Suprapubic skin (tissue), 4 donors: Measurements from ENCODE around the gene HBP1. TPM values are rescaled to one million over a fixed set of nuclear protein-coding genes. Genes with fewer than 3 reads are reported as not detected.

Source experiments
- DNase-seq, 2 donors: peaks; one replicate each; pipeline ENCODE4 v3.0.0-alpha.2; 2019; ENCODE audit warnings: low spot score in 2 of 2
- H3K27ac ChIP-seq: fragments of 200-600 bp; sonication (generic); one replicate; pipeline ENCODE4 v1.5.1; 2019
- H3K27me3 ChIP-seq: fragments of 200-600 bp; sonication (generic); one replicate; pipeline ENCODE4 v1.5.1; 2019
- H3K36me3 ChIP-seq: fragments of 200-600 bp; sonication (generic); one replicate; pipeline ENCODE4 v1.5.1; 2019
- H3K4me1 ChIP-seq: fragments of 200-600 bp; sonication (generic); one replicate; pipeline ENCODE4 v1.5.1; 2019
- H3K4me3 ChIP-seq: fragments of 200-600 bp; sonication (generic); one replicate; pipeline ENCODE4 v1.5.1; 2019; ENCODE audit warnings: mild to moderate bottlenecking
- H3K9me3 ChIP-seq: fragments of 200-600 bp; sonication (generic); one replicate; pipeline ENCODE4 v1.5.1; 2019
- CTCF ChIP-seq, 2 donors: fragments of 200-600 bp in 1 of 2; fragments of 450-650 bp in 1 of 2; sonication (generic) in 1 of 2; IDR thresholded peaks; one replicate each; pipeline ENCODE4 v1.5.1; 2016 to 2019; ENCODE audit warnings: antibody characterized with exemption in 2 of 2, mild to moderate bottlenecking in 1 of 2, moderate library complexity in 1 of 2
- EP300 ChIP-seq: sonication (generic); formaldehyde crosslinking; IDR thresholded peaks from one replicate; pipeline ENCODE4 v1.6.1; 2017; ENCODE audit warnings: antibody characterized with exemption
- POLR2A ChIP-seq, 2 donors: fragments of 450-650 bp; IDR thresholded peaks; one replicate each; pipeline ENCODE4 v1.6.1; 2017; ENCODE audit warnings: antibody characterized with exemption in 2 of 2, mild to moderate bottlenecking in 2 of 2, moderate library complexity in 2 of 2
- POLR2AphosphoS5 ChIP-seq, 3 donors: sonication (generic); formaldehyde crosslinking; IDR thresholded peaks; one replicate each; pipeline ENCODE4 v1.6.1; 2017; ENCODE audit warnings: antibody characterized with exemption in 3 of 3
- WGBS: methylation state at CpG from one replicate; pipeline ENCODE4 v1.1.5; 2018; 5-methylcytosine and 5-hydroxymethylcytosine counted together
- total RNA-seq, 4 donors: library from RNA; depleted of rRNA; stranded (reverse); fragments of >200 nt; gene quantifications; one replicate each; pipeline ENCODE4 v1.1.0, GENCODE V29; 2016

The HBP1 gene
- total RNA-seq, 4 donors from 2014 or later = 101 to 207 (median 138) TPM

GRCh38 chr7:107158028-107158427 lies 10.8 kb upstream of the HBP1 start:
- Histone ChIP-seq H3K9me3 (no peaks in the 10 kb centered on the region), H3K27me3 (no peaks in the 10 kb centered on the region), H3K36me3 (no peaks in the 10 kb centered on the region), H3K27ac (no peak overlapping the region), H3K4me3 (no peak overlapping the region), H3K4me1 (no peaks in the 10 kb centered on the region)
- WGBS = 84% methylated on average over 2 of the region's 2 CpGs
- DNase-seq = no peak
- TF ChIP-seq POLR2A (IDR thresholded peaks at IDR 0.05) (no peak), POLR2AphosphoS5 (IDR thresholded peaks at IDR 0.05) (no peak), EP300 (no peak), CTCF (IDR thresholded peaks at IDR 0.05) (no peak)

DNA sequence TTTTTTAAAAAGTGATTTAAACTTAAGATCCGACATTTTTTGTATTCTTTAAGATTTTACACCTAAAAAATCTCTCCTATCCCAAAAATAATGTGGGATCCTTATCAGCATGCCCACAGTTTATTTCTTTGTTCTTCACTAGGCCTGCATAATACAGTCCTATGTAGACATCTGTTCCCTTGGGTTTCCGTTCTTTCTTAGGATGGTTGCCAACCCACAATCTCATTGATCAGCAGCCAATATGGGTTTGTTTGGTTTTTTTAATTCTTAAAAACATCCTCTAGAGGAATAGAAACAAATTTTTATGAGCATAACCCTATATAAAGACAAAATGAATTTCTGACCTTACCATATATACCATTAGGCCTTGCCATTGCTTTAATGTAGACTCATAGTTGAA lies 8.4 kb upstream of the HBP1 start:
- Histone ChIP-seq H3K27ac (no peak overlapping the region), H3K9me3 (no peaks in the 10 kb centered on the region), H3K4me3 (no peak overlapping the region), H3K4me1 (no peaks in the 10 kb centered on the region), H3K27me3 (no peaks in the 10 kb centered on the region), H3K36me3 (no peaks in the 10 kb centered on the region)
- TF ChIP-seq CTCF (IDR thresholded peaks at IDR 0.05) (no peak), EP300 (no peak), POLR2A (IDR thresholded peaks at IDR 0.05) (no peak), POLR2AphosphoS5 (IDR thresholded peaks at IDR 0.05) (no peak)
- no peak for DNase-seq
- WGBS = 59% methylated on average over 2 of the region's 2 CpGs

- WGBS = 87% methylated on average over 3 of the region's 3 CpGs
- Histone ChIP-seq H3K4me1 (no peaks in the 10 kb centered on the region), H3K4me3 (no peak overlapping the region), H3K9me3 (no peaks in the 10 kb centered on the region), H3K36me3 (no peaks in the 10 kb centered on the region), H3K27ac (no peak overlapping the region), H3K27me3 (no peaks in the 10 kb centered on the region)
- TF ChIP-seq EP300 (no peak), CTCF (IDR thresholded peaks at IDR 0.05) (no peak), POLR2A (IDR thresholded peaks at IDR 0.05) (no peak), POLR2AphosphoS5 (IDR thresholded peaks at IDR 0.05) (no peak)
- no peak for DNase-seq
These were observed 7.4 kb upstream of the HBP1 start for GRCh38 chr7:107161415-107161814.

- H3K4me1 ChIP-seq = peaks cover 4% of the 10 kb centered on the region
- H3K27me3 ChIP-seq = no peaks in the 10 kb centered on the region
- no peak overlapping the region for H3K4me3 ChIP-seq
- no peak for DNase-seq
- TF ChIP-seq POLR2A (IDR thresholded peaks at IDR 0.05) = no peak
- no peak for TF ChIP-seq CTCF (IDR thresholded peaks at IDR 0.05)
- no peak for TF ChIP-seq POLR2AphosphoS5 (IDR thresholded peaks at IDR 0.05)
- no peak for TF ChIP-seq EP300
- H3K9me3 ChIP-seq = no peaks in the 10 kb centered on the region
- no peaks in the 10 kb centered on the region for H3K36me3 ChIP-seq
- 80% methylated on average over 5 of the region's 5 CpGs for WGBS
- H3K27ac ChIP-seq = no peak overlapping the region
These were observed 6.3 kb upstream of the HBP1 start for GRCh38 chr7:107162475-107162874.

DNA sequence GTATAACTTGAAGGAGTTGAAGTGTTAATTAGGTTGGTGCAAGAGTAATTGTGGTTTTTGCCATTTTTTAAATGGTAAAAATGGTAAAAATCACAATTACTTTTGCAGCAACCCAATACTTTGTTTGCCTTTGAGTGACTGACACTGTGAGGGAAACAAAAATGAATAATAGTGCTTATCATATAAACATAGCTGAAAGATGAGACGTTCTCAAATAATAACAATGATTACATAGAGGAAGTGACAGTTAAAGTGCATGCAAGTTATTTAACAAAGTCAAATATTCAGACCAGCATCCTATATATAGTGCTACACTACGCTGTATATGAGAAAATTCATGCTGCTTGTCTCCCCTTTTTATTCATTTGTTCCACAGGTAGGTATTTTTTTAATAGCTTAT lies 4.7 kb upstream of the HBP1 start:
- H3K4me1 ChIP-seq = peaks cover 4% of the 10 kb centered on the region
- H3K27me3 ChIP-seq = no peaks in the 10 kb centered on the region
- H3K9me3 ChIP-seq = no peaks in the 10 kb centered on the region
- 65% methylated on average over 2 of the region's 2 CpGs for WGBS
- no peak overlapping the region for H3K27ac ChIP-seq
- TF ChIP-seq EP300 (no peak), POLR2A (IDR thresholded peaks at IDR 0.05) (no peak), CTCF (IDR thresholded peaks at IDR 0.05) (no peak), POLR2AphosphoS5 (IDR thresholded peaks at IDR 0.05) (no peak)
- H3K4me3 ChIP-seq = no peak overlapping the region
- H3K36me3 ChIP-seq = no peaks in the 10 kb centered on the region
- DNase-seq = no peak
